Neural cell (in vitro differentiated cells): ENCODE data around the gene ANK2. TPM values are rescaled to one million over a fixed set of nuclear protein-coding genes. Genes with fewer than 3 reads are reported as not detected.

ENCODE experiments used
- H2AFZ ChIP-seq: fragments of 200-600, 300-800 bp; sonication (generic), shearing (Covaris generic); 2 replicates; pipeline ENCODE4 v1.6.0; 2014; ENCODE audit warnings: low read depth, mild to moderate bottlenecking, antibody characterized with exemption, low read length, moderate library complexity
- H3F3A ChIP-seq: fragments of 200-600 bp; shearing (Covaris generic); 2 replicates; pipeline ENCODE4 v1.6.1; 2016; ENCODE audit warnings: mild to moderate bottlenecking, moderate library complexity, mixed read lengths, antibody characterized with exemption, low read length; ENCODE audit not compliant: insufficient read depth, poor library complexity, severe bottlenecking
- H3K27ac ChIP-seq: fragments of 200-600, 300-800 bp; sonication (generic), shearing (Covaris generic); 2 replicates; pipeline ENCODE4 v1.5.1; 2014; ENCODE audit warnings: mild to moderate bottlenecking, low read length, moderate library complexity
- H3K27me3 ChIP-seq: fragments of 300-800, 200-600 bp; sonication (generic), shearing (Covaris generic); 2 replicates; pipeline ENCODE4 v1.6.0; 2014; ENCODE audit warnings: mild to moderate bottlenecking, low read depth, low read length, moderate library complexity; ENCODE audit not compliant: insufficient read depth
- H3K36me3 ChIP-seq: fragments of 300-800, 200-600 bp; sonication (generic), shearing (Covaris generic); 2 replicates; pipeline ENCODE4 v1.5.1; 2014; ENCODE audit warnings: mild to moderate bottlenecking, antibody characterized with exemption, low read length, moderate library complexity; ENCODE audit not compliant: insufficient read depth
- H3K4me2 ChIP-seq: fragments of 300-800, 200-600 bp; sonication (generic), shearing (Covaris generic); 2 replicates; pipeline ENCODE4 v1.6.0; 2014; ENCODE audit warnings: mild to moderate bottlenecking, low read length
- H3K4me3 ChIP-seq: fragments of 300-800, 200-600 bp; sonication (generic), shearing (Covaris generic); 2 replicates; pipeline ENCODE4 v1.5.1; 2014; ENCODE audit warnings: mild to moderate bottlenecking, low read length, moderate library complexity
- H3K79me2 ChIP-seq: fragments of 200-600 bp; shearing (Covaris generic); replicated peaks from 2 replicates; pipeline ENCODE4 v1.6.0; 2014; ENCODE audit warnings: mild to moderate bottlenecking, low read length, moderate library complexity; ENCODE audit not compliant: insufficient read depth
- H3K9ac ChIP-seq: fragments of 300-800, 200-600 bp; sonication (generic), shearing (Covaris generic); 2 replicates; pipeline ENCODE4 v1.6.1; 2016; ENCODE audit warnings: mild to moderate bottlenecking, low read length, mixed read lengths
- H3K9me2 ChIP-seq: fragments of 200-600 bp; shearing (Covaris generic); 2 replicates; pipeline ENCODE4 v1.6.1; 2016; ENCODE audit warnings: mild to moderate bottlenecking, low read length, mixed read lengths; ENCODE audit not compliant: insufficient read depth
- H3K9me3 ChIP-seq: fragments of 200-600, 300-800 bp; sonication (generic), shearing (Covaris generic); 2 replicates; pipeline ENCODE4 v1.6.1; 2016; ENCODE audit warnings: mild to moderate bottlenecking, mixed run types, low read length, moderate library complexity, mixed read lengths
- H4K20me1 ChIP-seq: fragments of 200-600 bp; shearing (Covaris generic); 2 replicates; pipeline ENCODE4 v1.6.1; 2016; ENCODE audit warnings: mild to moderate bottlenecking, mixed run types; ENCODE audit not compliant: insufficient read depth
- EP300 ChIP-seq: fragments of 450-650 bp; conservative IDR thresholded peaks from 2 replicates; pipeline ENCODE4 v1.6.1; 2014; ENCODE audit warnings: antibody characterized with exemption, mild to moderate bottlenecking, moderate library complexity; ENCODE audit not compliant: poor library complexity, severe bottlenecking
- EZH2 ChIP-seq: fragments of 200-600, 300-800 bp; shearing (Covaris generic), sonication (generic); IDR thresholded peaks from 2 replicates; pipeline ENCODE4 v1.6.1; 2014; ENCODE audit warnings: antibody characterized with exemption, low read length, borderline replicate concordance, mild to moderate bottlenecking; ENCODE audit not compliant: insufficient read depth, poor library complexity, severe bottlenecking
- MXI1 ChIP-seq: fragments of 450-650 bp; conservative IDR thresholded peaks from 2 replicates; pipeline ENCODE4 v1.6.1; 2014; ENCODE audit warnings: antibody characterized with exemption, mild to moderate bottlenecking; ENCODE audit not compliant: poor library complexity, severe bottlenecking
- POLR2AphosphoS5 ChIP-seq: IDR thresholded peaks from 2 replicates; pipeline ENCODE4 v1.6.1; 2012
- RAD21 ChIP-seq: fragments of 450-650 bp; conservative IDR thresholded peaks from 2 replicates; pipeline ENCODE4 v1.6.1; 2014; ENCODE audit warnings: antibody characterized with exemption, mild to moderate bottlenecking, moderate library complexity
- REST ChIP-seq: IDR thresholded peaks from 2 replicates; pipeline ENCODE4 v1.6.1; 2012; ENCODE audit warnings: borderline replicate concordance
- SMC3 ChIP-seq: fragments of 450-650 bp; conservative IDR thresholded peaks from 2 replicates; pipeline ENCODE4 v1.6.1; 2014; ENCODE audit warnings: antibody characterized with exemption, mild to moderate bottlenecking, moderate library complexity; ENCODE audit not compliant: poor library complexity
- TAF1 ChIP-seq: IDR thresholded peaks from 2 replicates; pipeline ENCODE4 v1.6.1; 2012; ENCODE audit warnings: low read depth
- polyA plus RNA-seq: library from polyadenylated mRNA; depleted of rRNA; stranded (reverse); fragments of >200 nt; gene quantifications from 2 replicates; pipeline ENCODE4 v1.2.3, GENCODE V29; 2014
- TF ChIP-seq, protein P1 (sequence below): fragments of 450-650 bp; IDR thresholded peaks from 2 replicates; pipeline ENCODE4 v1.5.1; 2014; ENCODE audit warnings: antibody characterized with exemption, mild to moderate bottlenecking, moderate library complexity; ENCODE audit not compliant: poor library complexity, severe bottlenecking

Gene ANK2
- polyA plus RNA-seq, 1 donor from 2014 or later = 52.0 TPM

DNA sequence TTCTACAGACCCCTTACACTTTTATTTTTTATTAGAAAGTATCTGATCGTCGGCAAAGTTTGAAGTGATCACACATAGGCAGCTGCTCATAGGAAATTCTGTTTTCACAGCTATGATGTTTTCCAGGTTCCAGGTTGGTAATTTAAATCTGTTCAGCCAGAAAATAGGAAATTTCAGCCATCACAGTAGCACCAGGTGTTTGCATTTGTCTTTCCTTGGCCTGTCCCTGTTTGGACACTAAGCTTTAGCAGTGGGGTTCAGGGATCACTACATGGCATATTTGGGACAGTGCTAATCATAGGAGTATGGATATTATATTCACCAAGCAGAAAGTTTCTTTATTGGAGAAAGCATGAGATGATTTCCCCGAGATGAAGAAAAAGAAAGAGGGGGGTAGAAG is 92.9 kb downstream of the ANK2 start:
- no peaks in the 10 kb centered on the region for H3K27me3 ChIP-seq
- no peaks in the 10 kb centered on the region for H4K20me1 ChIP-seq
- TF ChIP-seq, protein P1, sequence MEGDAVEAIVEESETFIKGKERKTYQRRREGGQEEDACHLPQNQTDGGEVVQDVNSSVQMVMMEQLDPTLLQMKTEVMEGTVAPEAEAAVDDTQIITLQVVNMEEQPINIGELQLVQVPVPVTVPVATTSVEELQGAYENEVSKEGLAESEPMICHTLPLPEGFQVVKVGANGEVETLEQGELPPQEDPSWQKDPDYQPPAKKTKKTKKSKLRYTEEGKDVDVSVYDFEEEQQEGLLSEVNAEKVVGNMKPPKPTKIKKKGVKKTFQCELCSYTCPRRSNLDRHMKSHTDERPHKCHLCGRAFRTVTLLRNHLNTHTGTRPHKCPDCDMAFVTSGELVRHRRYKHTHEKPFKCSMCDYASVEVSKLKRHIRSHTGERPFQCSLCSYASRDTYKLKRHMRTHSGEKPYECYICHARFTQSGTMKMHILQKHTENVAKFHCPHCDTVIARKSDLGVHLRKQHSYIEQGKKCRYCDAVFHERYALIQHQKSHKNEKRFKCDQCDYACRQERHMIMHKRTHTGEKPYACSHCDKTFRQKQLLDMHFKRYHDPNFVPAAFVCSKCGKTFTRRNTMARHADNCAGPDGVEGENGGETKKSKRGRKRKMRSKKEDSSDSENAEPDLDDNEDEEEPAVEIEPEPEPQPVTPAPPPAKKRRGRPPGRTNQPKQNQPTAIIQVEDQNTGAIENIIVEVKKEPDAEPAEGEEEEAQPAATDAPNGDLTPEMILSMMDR = no peak
- no peak for TF ChIP-seq EZH2
- TF ChIP-seq TAF1 = no peak
- no peak for TF ChIP-seq REST
- no peak for TF ChIP-seq POLR2AphosphoS5
- no peak for TF ChIP-seq SMC3
- no peak for TF ChIP-seq MXI1
- TF ChIP-seq RAD21 = no peak
- TF ChIP-seq EP300 = no peak
- H3K9me2 ChIP-seq = no peaks in the 10 kb centered on the region
- H3K4me2 ChIP-seq = no peak overlapping the region
- H3K36me3 ChIP-seq = no peaks in the 10 kb centered on the region
- H3K79me2 ChIP-seq = no peaks in the 10 kb centered on the region
- H3F3A ChIP-seq = no peaks in the 10 kb centered on the region
- no peaks in the 10 kb centered on the region for H3K9me3 ChIP-seq
- H3K9ac ChIP-seq = no peak overlapping the region
- no peak overlapping the region for H3K27ac ChIP-seq
- H3K4me3 ChIP-seq = no peak overlapping the region
- H2AFZ ChIP-seq = no peak overlapping the region

DNA sequence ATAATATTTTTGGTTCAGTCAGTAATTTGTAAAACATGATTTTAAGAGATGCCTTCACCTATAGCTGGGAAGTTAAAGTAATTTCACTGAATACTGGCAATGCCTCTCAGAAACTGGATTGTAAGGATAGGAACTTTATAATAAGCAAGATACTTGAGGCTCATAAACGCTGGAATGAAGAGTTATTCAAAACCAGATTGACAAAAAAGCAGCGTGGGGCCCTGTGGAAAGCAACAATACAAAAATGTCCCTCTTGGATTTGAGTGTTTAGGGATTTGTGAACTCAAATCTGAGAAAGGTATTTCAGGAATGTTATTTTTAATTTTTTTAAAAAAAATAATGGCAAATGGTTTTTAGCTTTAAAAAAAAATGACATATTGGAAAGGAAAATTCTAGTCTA is 94.6 kb downstream of the ANK2 start:
- Histone ChIP-seq H3K4me3 (no peak overlapping the region), H3K27ac (no peak overlapping the region), H3K9me3 (no peaks in the 10 kb centered on the region), H2AFZ (no peak overlapping the region), H3K4me2 (no peak overlapping the region), H3K9ac (no peak overlapping the region), H4K20me1 (no peaks in the 10 kb centered on the region), H3K9me2 (no peaks in the 10 kb centered on the region), H3K27me3 (no peaks in the 10 kb centered on the region), H3K36me3 (no peaks in the 10 kb centered on the region), H3K79me2 (no peaks in the 10 kb centered on the region), H3F3A (no peaks in the 10 kb centered on the region)
- TF ChIP-seq, protein P1 = no peak
- TF ChIP-seq EP300 = no peak
- TF ChIP-seq POLR2AphosphoS5 = no peak
- TF ChIP-seq RAD21 = no peak
- no peak for TF ChIP-seq MXI1
- no peak for TF ChIP-seq REST
- TF ChIP-seq SMC3 = no peak
- no peak for TF ChIP-seq TAF1
- no peak for TF ChIP-seq EZH2
